Fibroblast of lung (primary cell): ENCODE results near the gene LHX4. TPM values are rescaled to one million over a fixed set of nuclear protein-coding genes. Genes with fewer than 3 reads are reported as not detected.

ENCODE experiments used
- DNase-seq, 2 donors: peaks; one replicate each; pipeline versions ENCODE4 v3.0.0 to v3.0.0-alpha.2; 2010; ENCODE audit warnings: low read depth in 2 of 2
- H2AFZ ChIP-seq: 2 replicates; pipeline ENCODE4 v1.5.1; 2012; ENCODE audit warnings: low read length, control low read depth, inconsistent platforms
- H3K27ac ChIP-seq: 2 replicates; pipeline ENCODE4 v1.5.1; 2011; ENCODE audit warnings: low read length, control low read depth; ENCODE audit not compliant: insufficient read depth
- H3K27me3 ChIP-seq: 2 replicates; pipeline ENCODE4 v1.5.1; 2011; ENCODE audit warnings: mild to moderate bottlenecking, low read length; ENCODE audit not compliant: control insufficient read depth, insufficient read depth
- H3K36me3 ChIP-seq: 2 replicates; pipeline ENCODE4 v1.5.1; 2011; ENCODE audit warnings: low read length; ENCODE audit not compliant: control insufficient read depth, insufficient read depth
- H3K4me1 ChIP-seq: 2 replicates; pipeline ENCODE4 v1.5.1; 2011; ENCODE audit warnings: low read length; ENCODE audit not compliant: control insufficient read depth, insufficient read depth; ENCODE audit errors: extremely low read depth
- H3K4me2 ChIP-seq: 2 replicates; pipeline ENCODE4 v1.5.1; 2011; ENCODE audit warnings: low read length, control low read depth; ENCODE audit not compliant: insufficient read depth; ENCODE audit errors: extremely low read depth
- H3K4me3 ChIP-seq, 4 experiments: fragments of 200-600 bp in 1 of 4; sonication (generic) in 1 of 4; replicated peaks in 1 of 4; 2 replicates each; pipeline ENCODE4 v1.5.1; 2011 to 2016; ENCODE audit warnings: low read length in 4 of 4, low read depth in 3 of 4, mild to moderate bottlenecking in 3 of 4, control low read depth in 2 of 4, inconsistent platforms in 1 of 4, mixed read lengths in 1 of 4; ENCODE audit not compliant: insufficient read depth in 1 of 4; ENCODE audit errors: control extremely low read depth in 1 of 4
- H3K79me2 ChIP-seq: 2 replicates; pipeline ENCODE4 v1.5.1; 2012; ENCODE audit warnings: mild to moderate bottlenecking, low read length, inconsistent platforms; ENCODE audit not compliant: control insufficient read depth, insufficient read depth
- H3K9ac ChIP-seq: 2 replicates; pipeline ENCODE4 v1.5.1; 2011; ENCODE audit warnings: mild to moderate bottlenecking, low read length, control low read depth; ENCODE audit not compliant: insufficient read depth
- H3K9me3 ChIP-seq: 2 replicates; pipeline ENCODE4 v1.5.1; 2012; ENCODE audit warnings: low read depth, low read length; ENCODE audit not compliant: control insufficient read depth, insufficient read depth
- H4K20me1 ChIP-seq: 2 replicates; pipeline ENCODE4 v1.5.1; 2011; ENCODE audit warnings: low read length; ENCODE audit not compliant: control insufficient read depth, insufficient read depth; ENCODE audit errors: extremely low read depth
- EZH2 ChIP-seq: IDR thresholded peaks from 2 replicates; pipeline ENCODE4 v1.5.1; 2012; ENCODE audit warnings: low read length, control low read depth, mild to moderate bottlenecking; ENCODE audit errors: missing control alignments
- polyA plus RNA-seq, 2 donors: library from polyadenylated mRNA; depleted of rRNA in 1 of 2; stranded (reverse) in 1 of 2; unstranded in 1 of 2; fragments of >200 nt; gene quantifications; 2 replicates each; pipeline ENCODE4 v1.2.1, GENCODE V29; 2011 to 2012; ENCODE audit warnings: missing spikeins in 1 of 2
- total RNA-seq: library from RNA; depleted of rRNA; stranded (reverse); fragments of >200 nt; gene quantifications from 2 replicates; pipeline ENCODE4 v1.2.1, GENCODE V29; 2014
- TF ChIP-seq, protein P1 (sequence below), 2 donors: IDR thresholded peaks in 1 of 2; conservative IDR thresholded peaks in 1 of 2; 1 replicate in 1 of 2; 2 replicates in 1 of 2; pipeline ENCODE4 v1.5.1; 2011 to 2012; ENCODE audit warnings: low read length in 2 of 2, control low read depth in 1 of 2, inconsistent platforms in 1 of 2, low read depth in 1 of 2, mild to moderate bottlenecking in 1 of 2

The LHX4 gene
- total and polyA plus RNA-seq, 2 donors (not counting 1 experiment from before 2014, with no cell fraction given), result 0.03 to 0.33 TPM

DNA sequence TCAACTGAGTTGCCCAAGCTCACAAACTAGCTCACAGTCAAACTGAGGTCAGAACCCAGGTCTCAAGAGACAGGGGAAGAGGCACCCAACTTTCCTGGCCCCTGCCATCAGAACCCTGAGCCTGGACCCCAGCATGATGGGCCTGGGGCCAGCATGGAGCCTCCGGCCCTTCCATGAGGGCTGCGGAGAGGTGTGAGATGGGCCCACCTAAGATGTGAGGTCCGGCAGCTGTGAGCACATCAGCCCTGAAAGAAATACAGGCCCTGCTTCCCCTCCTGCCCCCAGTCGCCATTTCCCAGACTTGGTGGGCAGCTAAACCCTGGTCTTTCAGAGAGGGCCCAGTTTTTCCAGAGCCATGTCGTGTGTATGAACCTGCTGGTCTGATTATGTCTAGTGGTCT, 44.8 kb upstream of the LHX4 start:
- Histone ChIP-seq H3K9me3 (no peaks in the 10 kb centered on the region), H3K4me2 (no peak overlapping the region), H3K27ac (no peak overlapping the region), H2AFZ (no peak overlapping the region), H3K4me3 (no peak overlapping the region), H3K79me2 (no peaks in the 10 kb centered on the region), H3K36me3 (peaks cover 52% of the 10 kb centered on the region), H4K20me1 (no peaks in the 10 kb centered on the region), H3K27me3 (no peaks in the 10 kb centered on the region), H3K4me1 (no peaks in the 10 kb centered on the region), H3K9ac (no peak overlapping the region)
- DNase-seq, result no peak
- TF ChIP-seq EZH2, result no peak
- TF ChIP-seq, protein P1, sequence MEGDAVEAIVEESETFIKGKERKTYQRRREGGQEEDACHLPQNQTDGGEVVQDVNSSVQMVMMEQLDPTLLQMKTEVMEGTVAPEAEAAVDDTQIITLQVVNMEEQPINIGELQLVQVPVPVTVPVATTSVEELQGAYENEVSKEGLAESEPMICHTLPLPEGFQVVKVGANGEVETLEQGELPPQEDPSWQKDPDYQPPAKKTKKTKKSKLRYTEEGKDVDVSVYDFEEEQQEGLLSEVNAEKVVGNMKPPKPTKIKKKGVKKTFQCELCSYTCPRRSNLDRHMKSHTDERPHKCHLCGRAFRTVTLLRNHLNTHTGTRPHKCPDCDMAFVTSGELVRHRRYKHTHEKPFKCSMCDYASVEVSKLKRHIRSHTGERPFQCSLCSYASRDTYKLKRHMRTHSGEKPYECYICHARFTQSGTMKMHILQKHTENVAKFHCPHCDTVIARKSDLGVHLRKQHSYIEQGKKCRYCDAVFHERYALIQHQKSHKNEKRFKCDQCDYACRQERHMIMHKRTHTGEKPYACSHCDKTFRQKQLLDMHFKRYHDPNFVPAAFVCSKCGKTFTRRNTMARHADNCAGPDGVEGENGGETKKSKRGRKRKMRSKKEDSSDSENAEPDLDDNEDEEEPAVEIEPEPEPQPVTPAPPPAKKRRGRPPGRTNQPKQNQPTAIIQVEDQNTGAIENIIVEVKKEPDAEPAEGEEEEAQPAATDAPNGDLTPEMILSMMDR (conservative IDR thresholded peaks at IDR 0.05 in 1 of 2, IDR thresholded peaks at IDR 0.05 in 1 of 2; ENCODE audit: low read depth in 1 of 2, low read length in 2 of 2), result no peak

DNA sequence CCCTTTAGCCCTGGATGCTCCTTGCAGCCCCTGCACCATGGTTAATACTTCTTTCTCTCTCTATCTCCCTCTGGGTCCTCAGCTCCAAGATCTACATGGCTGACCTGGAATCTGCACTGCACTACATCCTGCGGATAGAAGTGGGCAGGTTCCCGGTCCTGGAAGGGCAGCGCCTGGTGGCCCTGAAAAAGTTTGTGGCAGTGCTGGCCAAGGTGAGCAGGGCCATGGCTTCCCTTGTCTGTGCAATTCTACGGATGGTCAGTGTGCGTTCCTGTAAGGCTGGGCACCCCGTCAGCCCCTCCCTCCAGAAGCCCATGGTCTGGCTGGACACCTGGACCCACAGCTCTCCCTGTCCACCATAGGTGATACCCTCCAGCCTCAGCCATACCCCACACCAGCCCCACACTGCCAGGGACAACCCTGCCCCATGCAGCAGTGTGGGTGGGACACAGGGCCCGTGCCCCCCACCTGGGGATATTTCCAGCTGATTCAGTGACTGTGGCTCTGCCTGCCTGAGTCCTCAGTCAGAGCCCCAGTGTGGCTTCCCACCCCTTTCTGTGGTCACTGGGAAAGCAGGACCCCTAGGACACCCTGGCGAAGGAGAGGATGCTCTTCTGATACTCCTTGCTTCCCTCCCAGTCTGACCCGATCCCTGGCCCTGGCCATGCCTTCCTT, 44.0 kb upstream of the LHX4 start:
- H3K79me2 ChIP-seq, result no peaks in the 10 kb centered on the region
- H3K4me1 ChIP-seq, result no peaks in the 10 kb centered on the region
- H4K20me1 ChIP-seq, result no peaks in the 10 kb centered on the region
- no peak overlapping the region for H3K4me2 ChIP-seq
- H2AFZ ChIP-seq, result no peak overlapping the region
- H3K9me3 ChIP-seq, result no peaks in the 10 kb centered on the region
- H3K27ac ChIP-seq, result no peak overlapping the region
- no peak overlapping the region for H3K9ac ChIP-seq
- H3K36me3 ChIP-seq, result peaks cover 57% of the 10 kb centered on the region
- no peak for TF ChIP-seq EZH2
- TF ChIP-seq, protein P1 (conservative IDR thresholded peaks at IDR 0.05 in 1 of 2, IDR thresholded peaks at IDR 0.05 in 1 of 2; ENCODE audit: low read depth in 1 of 2, low read length in 2 of 2), result no peak
- DNase-seq, result no peak
- H3K4me3 ChIP-seq, result no peak overlapping the region
- no peaks in the 10 kb centered on the region for H3K27me3 ChIP-seq

DNA sequence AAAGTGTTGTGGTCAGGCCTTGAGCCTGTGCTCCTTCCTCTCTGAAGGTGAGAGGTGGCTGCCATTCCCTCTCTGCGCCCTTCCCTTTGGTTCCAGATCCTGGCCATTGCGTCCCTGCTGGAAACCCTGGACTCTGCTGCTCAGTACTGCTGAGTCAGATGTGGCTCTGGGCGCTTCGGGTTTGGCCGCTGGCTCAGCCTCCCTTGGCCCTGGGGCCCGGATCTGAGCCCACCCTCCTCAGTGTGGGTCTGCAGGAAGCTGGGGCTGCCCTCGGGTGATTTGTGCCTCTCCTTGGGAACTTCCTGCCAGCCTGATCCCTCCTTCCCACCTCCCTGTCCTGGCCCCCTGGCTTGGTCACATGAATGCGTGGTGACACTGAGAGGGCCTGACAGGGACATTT, 43.2 kb upstream of the LHX4 start:
- no peaks in the 10 kb centered on the region for H4K20me1 ChIP-seq
- H3K27me3 ChIP-seq, result no peaks in the 10 kb centered on the region
- peak in 1 of 2 donors; percentile 9 for DNase-seq
- no peak overlapping the region for H3K4me2 ChIP-seq
- H3K4me1 ChIP-seq, result no peaks in the 10 kb centered on the region
- no peak overlapping the region for H2AFZ ChIP-seq
- TF ChIP-seq EZH2, result no peak
- TF ChIP-seq, protein P1 (conservative IDR thresholded peaks at IDR 0.05 in 1 of 2, IDR thresholded peaks at IDR 0.05 in 1 of 2; ENCODE audit: low read depth in 1 of 2, low read length in 2 of 2), result no peak
- no peaks in the 10 kb centered on the region for H3K9me3 ChIP-seq
- peaks cover 59% of the 10 kb centered on the region for H3K36me3 ChIP-seq
- no peak overlapping the region for H3K27ac ChIP-seq
- no peaks in the 10 kb centered on the region for H3K79me2 ChIP-seq
- H3K4me3 ChIP-seq, result no peak overlapping the region
- H3K9ac ChIP-seq, result no peak overlapping the region
